ENCODE data around the gene B3GAT1.

- TF ChIP-seq, protein P1, sequence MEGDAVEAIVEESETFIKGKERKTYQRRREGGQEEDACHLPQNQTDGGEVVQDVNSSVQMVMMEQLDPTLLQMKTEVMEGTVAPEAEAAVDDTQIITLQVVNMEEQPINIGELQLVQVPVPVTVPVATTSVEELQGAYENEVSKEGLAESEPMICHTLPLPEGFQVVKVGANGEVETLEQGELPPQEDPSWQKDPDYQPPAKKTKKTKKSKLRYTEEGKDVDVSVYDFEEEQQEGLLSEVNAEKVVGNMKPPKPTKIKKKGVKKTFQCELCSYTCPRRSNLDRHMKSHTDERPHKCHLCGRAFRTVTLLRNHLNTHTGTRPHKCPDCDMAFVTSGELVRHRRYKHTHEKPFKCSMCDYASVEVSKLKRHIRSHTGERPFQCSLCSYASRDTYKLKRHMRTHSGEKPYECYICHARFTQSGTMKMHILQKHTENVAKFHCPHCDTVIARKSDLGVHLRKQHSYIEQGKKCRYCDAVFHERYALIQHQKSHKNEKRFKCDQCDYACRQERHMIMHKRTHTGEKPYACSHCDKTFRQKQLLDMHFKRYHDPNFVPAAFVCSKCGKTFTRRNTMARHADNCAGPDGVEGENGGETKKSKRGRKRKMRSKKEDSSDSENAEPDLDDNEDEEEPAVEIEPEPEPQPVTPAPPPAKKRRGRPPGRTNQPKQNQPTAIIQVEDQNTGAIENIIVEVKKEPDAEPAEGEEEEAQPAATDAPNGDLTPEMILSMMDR (IDR thresholded peaks at IDR 0.05), result no peak
- TF ChIP-seq REST (IDR thresholded peaks at IDR 0.05; ENCODE audit: insufficient read depth in 1 of 2, low read depth in 2 of 2, low read length in 1 of 2), result no peak
- no peak for TF ChIP-seq POLR2AphosphoS5 (IDR thresholded peaks at IDR 0.05; ENCODE audit: low read depth, low read length)
Measured at GRCh38 chr11:134358165-134358855, 53.7 kb downstream of the B3GAT1 start.
